Adrenal gland (tissue), 12 donors: ENCODE data around the gene RAPGEF3. TPM values are rescaled to one million over a fixed set of nuclear protein-coding genes. Genes with fewer than 3 reads are reported as not detected.

ENCODE experiments used
- DNase-seq, 7 donors: peaks; one replicate each; pipeline ENCODE4 v3.0.0-alpha.2; 2019 to 2020
- H3K27ac ChIP-seq, 5 donors: fragments of 200-600 bp; sonication (generic) in 4 of 5; 1 replicate in 3 of 5; 2 replicates in 2 of 5; pipeline versions ENCODE4 v1.5.1 to v1.8.0; 2016 to 2020; ENCODE audit warnings: mild to moderate bottlenecking in 1 of 5
- H3K27me3 ChIP-seq: fragments of 200-600 bp; 2 replicates; pipeline ENCODE4 v1.8.0; 2021
- H3K36me3 ChIP-seq, 2 donors: fragments of 200-600 bp; replicated peaks in 1 of 2; 1 replicate in 1 of 2; 2 replicates in 1 of 2; pipeline versions ENCODE4 v1.5.1 to v1.8.0; 2018 to 2022
- H3K4me1 ChIP-seq, 2 donors: fragments of 200-600 bp; replicated peaks in 1 of 2; 1 replicate in 1 of 2; 2 replicates in 1 of 2; pipeline versions ENCODE4 v1.5.1 to v1.8.0; 2018 to 2021
- H3K4me3 ChIP-seq, 4 donors: fragments of 200-600 bp; sonication (generic) in 3 of 4; one replicate each; pipeline ENCODE4 v1.5.1; 2016 to 2018
- H3K9me3 ChIP-seq, 3 donors: fragments of 200-600 bp; sonication (generic) in 1 of 3; replicated peaks in 1 of 3; 1 replicate in 2 of 3; 2 replicates in 1 of 3; pipeline versions ENCODE4 v1.5.1 to v1.8.0; 2016 to 2021
- POLR2A ChIP-seq, 2 donors: fragments of 450-650 bp; IDR thresholded peaks; one replicate each; pipeline ENCODE4 v1.6.1; 2017; ENCODE audit warnings: antibody characterized with exemption in 2 of 2, mild to moderate bottlenecking in 2 of 2, moderate library complexity in 1 of 2
- WGBS, 4 donors: extraction: QIAGEN DNeasy Blood & Tissue Kit in 2 of 4; methylation state at CpG; one replicate each; pipeline versions ENCODE4 v1.1.5 to v1.1.7; 2013 to 2017; 5-methylcytosine and 5-hydroxymethylcytosine counted together
- intact Hi-C, 2 donors: fragments of 100-400 bp; cut with DNase I; formaldehyde crosslinking; loops; one replicate each; pipeline versions ENCODE4 v1.14.1 to v1.15.0; 2022 to 2023
- polyA plus RNA-seq, 3 donors: library from polyadenylated mRNA; stranded (reverse); fragments of 200-250 nt in 2 of 3; fragments of 350-450 nt in 1 of 3; fragmentation: Illumina TruSeq in 1 of 3; extraction: RNeasy Lipid Tissue Mini Kit (QIAGEN cat#74804) in 1 of 3; gene quantifications; one replicate each; pipeline ENCODE4 v1.2.3, GENCODE V29; 2013 to 2014
- total RNA-seq, 9 donors: library from RNA; depleted of rRNA in 4 of 9; stranded (reverse); fragments of >200 nt in 4 of 9; fragments of 120-200 nt in 1 of 9; fragmentation: NEBNext Ultra II Directional in 1 of 9; extraction: Animal tissue kit (Norgen Biotek cat#: 25700) in 1 of 9; gene quantifications; one replicate each; pipeline versions ENCODE4 v1.1.0 to v1.2.4, GENCODE V29; 2013 to 2023
- TF ChIP-seq, protein P1 (sequence below), 6 experiments: fragments of 450-650 bp in 4 of 6; fragments of 200-600 bp in 2 of 6; sonication (generic) in 1 of 6; IDR thresholded peaks; 1 replicate in 5 of 6; 2 replicates in 1 of 6; pipeline versions ENCODE4 v1.5.1 to v1.8.0; 2016 to 2021; ENCODE audit warnings: antibody characterized with exemption in 6 of 6, mild to moderate bottlenecking in 2 of 6, moderate library complexity in 1 of 6
- donor health status: healthy with polysubstance abuse.
- donor health status: Bipolar disorder and iron deficiency.
- donor health status: DM: yes; HTN: yes; CAD: no.
- donor health status: DM: no; HTN: no; CAD: no.
- donor health status: DM: no; HTN: no; CAD: no.
- donor health status: DM: yes; HTN: yes; CAD: no.

RAPGEF3 gene
- total and polyA plus RNA-seq, 12 donors, result 1.4 to 69.4 (median 9.3) TPM

DNA sequence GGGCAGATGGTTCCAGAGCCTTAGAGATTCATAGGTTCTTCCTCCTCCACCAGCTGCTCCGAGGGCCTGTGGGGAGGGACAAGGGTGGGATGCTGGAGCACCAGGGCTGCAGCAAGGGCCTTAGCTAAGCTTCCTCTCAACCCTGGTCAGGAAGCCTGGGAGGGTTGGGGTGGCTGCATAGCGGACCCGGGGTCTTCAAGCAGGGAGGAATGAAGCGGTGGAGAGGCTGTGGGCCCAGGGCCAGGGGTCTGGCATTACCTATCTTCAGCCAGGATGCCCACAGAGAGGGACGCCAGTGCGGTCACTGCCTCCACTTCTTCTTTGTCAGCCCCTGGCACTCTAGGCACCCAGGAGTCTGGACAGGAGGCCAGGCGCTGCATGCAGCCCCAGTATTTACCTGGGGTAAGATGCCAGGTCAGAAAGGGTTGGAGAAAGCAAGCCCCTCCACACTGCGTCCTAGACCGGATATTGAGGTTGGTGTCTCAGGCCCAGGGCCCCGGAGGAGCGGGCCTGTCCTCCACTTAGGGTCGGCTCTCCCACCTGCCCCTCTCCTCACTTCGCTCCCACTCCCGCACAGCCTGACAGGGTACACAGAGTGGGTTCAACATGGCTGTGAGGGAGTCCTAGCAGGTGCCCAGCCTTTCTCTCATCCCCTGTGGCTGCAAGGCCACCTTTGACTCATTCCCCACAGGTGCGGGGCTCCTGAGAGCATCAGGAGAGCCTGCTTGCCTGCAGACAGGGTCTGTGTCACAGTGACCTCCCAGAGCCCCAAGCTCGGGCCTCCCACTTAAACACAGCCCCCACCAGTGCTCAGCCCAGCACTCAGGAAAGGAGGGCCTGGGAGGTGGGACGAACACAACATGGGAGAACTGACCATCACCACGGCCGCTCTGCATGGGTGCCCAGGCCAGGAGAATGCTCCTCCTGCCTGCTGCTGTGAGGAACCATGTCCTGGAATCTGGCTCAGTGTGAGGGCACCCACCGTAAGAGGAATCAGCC lies 25.4 kb upstream of the RAPGEF3 start:
- Histone ChIP-seq H3K36me3 (peaks cover 0 to 74% of the 10 kb centered on the region in 2 donors), H3K27ac (peak overlapping the region in 2 of 5 donors; percentile 90 to 95), H3K4me3 (no peak overlapping the region), H3K4me1 (peaks cover 11 to 28% of the 10 kb centered on the region in 2 donors), H3K27me3 (no peaks in the 10 kb centered on the region), H3K9me3 (no peaks in the 10 kb centered on the region)
- TF ChIP-seq, protein P1, sequence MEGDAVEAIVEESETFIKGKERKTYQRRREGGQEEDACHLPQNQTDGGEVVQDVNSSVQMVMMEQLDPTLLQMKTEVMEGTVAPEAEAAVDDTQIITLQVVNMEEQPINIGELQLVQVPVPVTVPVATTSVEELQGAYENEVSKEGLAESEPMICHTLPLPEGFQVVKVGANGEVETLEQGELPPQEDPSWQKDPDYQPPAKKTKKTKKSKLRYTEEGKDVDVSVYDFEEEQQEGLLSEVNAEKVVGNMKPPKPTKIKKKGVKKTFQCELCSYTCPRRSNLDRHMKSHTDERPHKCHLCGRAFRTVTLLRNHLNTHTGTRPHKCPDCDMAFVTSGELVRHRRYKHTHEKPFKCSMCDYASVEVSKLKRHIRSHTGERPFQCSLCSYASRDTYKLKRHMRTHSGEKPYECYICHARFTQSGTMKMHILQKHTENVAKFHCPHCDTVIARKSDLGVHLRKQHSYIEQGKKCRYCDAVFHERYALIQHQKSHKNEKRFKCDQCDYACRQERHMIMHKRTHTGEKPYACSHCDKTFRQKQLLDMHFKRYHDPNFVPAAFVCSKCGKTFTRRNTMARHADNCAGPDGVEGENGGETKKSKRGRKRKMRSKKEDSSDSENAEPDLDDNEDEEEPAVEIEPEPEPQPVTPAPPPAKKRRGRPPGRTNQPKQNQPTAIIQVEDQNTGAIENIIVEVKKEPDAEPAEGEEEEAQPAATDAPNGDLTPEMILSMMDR (IDR thresholded peaks at IDR 0.05), result no peak
- no peak for TF ChIP-seq POLR2A (IDR thresholded peaks at IDR 0.05)
- WGBS, 4 donors, result 81 to 90% (median 85%) methylated on average over 12 to 20 of the region's 20 CpGs
- intact Hi-C loops, result loop anchor here (5.0 kb wide), 1 partner anchor 48 kb away; no protein-coding TSS in a partner anchor
- no peak for DNase-seq

DNA sequence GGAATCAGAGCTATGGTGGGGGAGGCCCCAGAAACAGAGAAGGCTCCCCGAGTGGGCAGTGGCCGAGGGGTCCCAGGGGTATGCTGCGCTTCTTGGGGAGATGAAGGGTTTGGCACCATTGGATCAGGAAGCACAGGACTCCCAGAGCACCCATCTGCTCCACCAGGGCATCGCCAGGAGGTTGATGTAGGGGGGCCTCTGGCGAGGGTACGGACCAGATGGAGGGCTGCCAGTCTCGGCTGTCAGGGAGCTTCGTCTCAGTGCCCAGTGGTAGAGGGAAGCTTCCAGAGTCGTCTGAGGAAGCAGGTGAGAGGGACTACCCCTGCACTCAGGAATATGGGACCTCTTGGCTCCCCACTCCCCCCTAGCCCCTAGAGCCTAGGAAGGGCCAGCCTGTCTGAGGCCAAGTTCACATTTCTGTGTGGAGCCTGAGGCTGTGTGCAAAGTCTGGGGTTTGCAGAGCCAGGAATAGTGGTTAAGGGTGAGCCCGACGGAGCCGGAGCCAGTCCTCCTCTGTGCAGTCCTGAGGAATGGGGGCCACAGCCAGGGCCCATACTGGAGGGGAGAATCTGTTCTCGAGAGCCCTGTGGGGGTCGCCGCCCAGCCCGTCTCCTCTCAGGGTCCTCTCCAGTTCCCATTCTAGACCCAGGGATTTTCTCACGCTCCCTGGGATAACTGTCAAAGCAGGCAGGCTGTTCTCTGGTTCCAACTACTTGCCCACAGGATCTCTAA lies 24.5 kb upstream of the RAPGEF3 start:
- WGBS, 4 donors, result 76 to 93% (median 84%) methylated on average over 6 to 17 of the region's 17 CpGs
- no peak overlapping the region for H3K4me3 ChIP-seq
- intact Hi-C loops, result loop anchor here (5.0 kb wide), 1 partner anchor 49 kb away; no protein-coding TSS in a partner anchor
- no peaks in the 10 kb centered on the region for H3K9me3 ChIP-seq
- H3K4me1 ChIP-seq, result peaks cover 12 to 37% of the 10 kb centered on the region in 2 donors
- no peak overlapping the region for H3K27ac ChIP-seq
- H3K36me3 ChIP-seq, result peaks cover 0 to 65% of the 10 kb centered on the region in 2 donors
- H3K27me3 ChIP-seq, result no peaks in the 10 kb centered on the region
- DNase-seq, result no peak
- TF ChIP-seq, protein P1 (IDR thresholded peaks at IDR 0.05), result no peak
- TF ChIP-seq POLR2A (IDR thresholded peaks at IDR 0.05), result no peak

DNA sequence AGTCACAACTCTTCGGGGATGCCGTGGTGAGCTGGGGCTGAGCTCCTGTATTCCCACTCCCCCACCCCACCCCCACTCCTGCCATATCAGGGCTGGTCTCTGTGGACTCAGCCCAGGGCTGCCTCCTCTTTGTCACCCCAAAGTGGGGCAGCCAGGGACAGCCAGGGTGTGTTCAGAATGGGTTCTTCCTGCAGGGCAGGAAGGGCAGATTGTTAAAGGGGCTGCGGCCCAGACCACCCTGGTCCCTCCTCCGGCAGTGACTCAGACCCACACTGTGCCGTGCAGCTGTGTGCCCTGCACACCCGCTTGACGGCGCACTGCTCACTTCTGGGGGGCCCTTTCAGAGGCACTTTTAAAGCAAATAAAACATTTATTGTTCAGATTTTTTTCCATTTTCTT lies 23.7 kb upstream of the RAPGEF3 start:
- intact Hi-C loops, result loop anchor here (5.0 kb wide), 1 partner anchor 50 kb away; no protein-coding TSS in a partner anchor
- H3K4me3 ChIP-seq, result no peak overlapping the region
- H3K9me3 ChIP-seq, result no peaks in the 10 kb centered on the region
- H3K27me3 ChIP-seq, result no peaks in the 10 kb centered on the region
- peak overlapping the region in 2 of 5 donors; percentile 15 to 44 for H3K27ac ChIP-seq
- peaks cover 20 to 43% of the 10 kb centered on the region in 2 donors for H3K4me1 ChIP-seq
- TF ChIP-seq, protein P1 (IDR thresholded peaks at IDR 0.05), result no peak
- TF ChIP-seq POLR2A (IDR thresholded peaks at IDR 0.05), result no peak
- peaks cover 0 to 57% of the 10 kb centered on the region in 2 donors for H3K36me3 ChIP-seq
- 69 to 82% (median 75%) methylated on average over 6 to 8 of the region's 8 CpGs for WGBS, 4 donors
- no peak for DNase-seq
